GDM1 (cell line): ENCODE results near the gene MTCL1.

ENCODE experiments used
- DNase-seq: peaks from one replicate; lab custom pipeline; 2025; lab: John Stamatoyannopoulos, UW

The MTCL1 gene

GRCh38 chr18:8688216-8688800 lies 17.0 kb upstream of the MTCL1 start:
- DNase-seq, result no peak

- no peak for DNase-seq
Observed at GRCh38 chr18:8688816-8689215, 16.5 kb upstream of the MTCL1 start.

GRCh38 chr18:8689517-8689916 lies 15.8 kb upstream of the MTCL1 start:
- DNase-seq, result no peak

- no peak for DNase-seq
Observed at GRCh38 chr18:8694891-8695290, 10.5 kb upstream of the MTCL1 start.

- no peak for DNase-seq
Observed at GRCh38 chr18:8695932-8696517, 9.3 kb upstream of the MTCL1 start.

GRCh38 chr18:8696749-8697211 lies 8.6 kb upstream of the MTCL1 start:
- no peak for DNase-seq

GRCh38 chr18:8699126-8699525 lies 6.2 kb upstream of the MTCL1 start:
- DNase-seq, result no peak

GRCh38 chr18:8699948-8700347 lies 5.4 kb upstream of the MTCL1 start:
- no peak for DNase-seq

GRCh38 chr18:8701546-8702118 lies 3.7 kb upstream of the MTCL1 start:
- DNase-seq, result no peak

- no peak for DNase-seq
Observed at GRCh38 chr18:8702668-8703067, 2.7 kb upstream of the MTCL1 start.

GRCh38 chr18:8703092-8703709 lies 2.2 kb upstream of the MTCL1 start:
- DNase-seq, result no peak

- no peak for DNase-seq
Observed at GRCh38 chr18:8703781-8704301, 1.5 kb upstream of the MTCL1 start.

- peak; percentile 66 for DNase-seq
Observed at GRCh38 chr18:8704361-8705237, 757 bp upstream of the MTCL1 start.

- DNase-seq, result no peak
Observed at GRCh38 chr18:8705961-8706790, 820 bp downstream of the MTCL1 start.

GRCh38 chr18:8706791-8707555 lies 1.6 kb downstream of the MTCL1 start:
- DNase-seq, result no peak

GRCh38 chr18:8707556-8708300 lies 2.4 kb downstream of the MTCL1 start:
- DNase-seq, result no peak

- DNase-seq, result no peak
Observed at GRCh38 chr18:8708670-8709069, 3.3 kb downstream of the MTCL1 start.

GRCh38 chr18:8709248-8710059 lies 4.1 kb downstream of the MTCL1 start:
- DNase-seq, result no peak

- no peak for DNase-seq
Observed at GRCh38 chr18:8711736-8712135, 6.4 kb downstream of the MTCL1 start.
